Body of pancreas (tissue), 4 donors: ENCODE results near the gene CES5A.

Experiments used
- POLR2A ChIP-seq, 3 donors: fragments of 450-650 bp; IDR thresholded peaks; one replicate each; pipeline ENCODE4 v1.6.1; 2016; ENCODE audit warnings: antibody characterized with exemption in 3 of 3, mild to moderate bottlenecking in 2 of 3
- TF ChIP-seq, protein P1 (sequence below), 7 experiments: fragments of 450-650 bp in 4 of 7; fragments of 200-600 bp in 3 of 7; sonication (generic) in 3 of 7; IDR thresholded peaks; one replicate each; pipeline ENCODE4 v1.5.1; 2016 to 2019; ENCODE audit warnings: antibody characterized with exemption in 7 of 7

- TF ChIP-seq, protein P1, sequence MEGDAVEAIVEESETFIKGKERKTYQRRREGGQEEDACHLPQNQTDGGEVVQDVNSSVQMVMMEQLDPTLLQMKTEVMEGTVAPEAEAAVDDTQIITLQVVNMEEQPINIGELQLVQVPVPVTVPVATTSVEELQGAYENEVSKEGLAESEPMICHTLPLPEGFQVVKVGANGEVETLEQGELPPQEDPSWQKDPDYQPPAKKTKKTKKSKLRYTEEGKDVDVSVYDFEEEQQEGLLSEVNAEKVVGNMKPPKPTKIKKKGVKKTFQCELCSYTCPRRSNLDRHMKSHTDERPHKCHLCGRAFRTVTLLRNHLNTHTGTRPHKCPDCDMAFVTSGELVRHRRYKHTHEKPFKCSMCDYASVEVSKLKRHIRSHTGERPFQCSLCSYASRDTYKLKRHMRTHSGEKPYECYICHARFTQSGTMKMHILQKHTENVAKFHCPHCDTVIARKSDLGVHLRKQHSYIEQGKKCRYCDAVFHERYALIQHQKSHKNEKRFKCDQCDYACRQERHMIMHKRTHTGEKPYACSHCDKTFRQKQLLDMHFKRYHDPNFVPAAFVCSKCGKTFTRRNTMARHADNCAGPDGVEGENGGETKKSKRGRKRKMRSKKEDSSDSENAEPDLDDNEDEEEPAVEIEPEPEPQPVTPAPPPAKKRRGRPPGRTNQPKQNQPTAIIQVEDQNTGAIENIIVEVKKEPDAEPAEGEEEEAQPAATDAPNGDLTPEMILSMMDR (IDR thresholded peaks at IDR 0.05), result no peak
- no peak for TF ChIP-seq POLR2A (IDR thresholded peaks at IDR 0.05)
Measured at GRCh38 chr16:55846598-55847346, 28.4 kb downstream of the CES5A start.
